GM04503 (cell line): ENCODE data around the gene GRIK2.

Experiments
- DNase-seq: peaks from one replicate; pipeline ENCODE4 v3.0.0-alpha.2; 2012; ENCODE audit warnings: low read depth

GRIK2 gene

GRCh38 chr6:101716810-101717209, 323.3 kb downstream of the GRIK2 start:
- DNase-seq: no peak

- no peak for DNase-seq
These were observed 326.0 kb downstream of the GRIK2 start for GRCh38 chr6:101719521-101719920.

- no peak for DNase-seq
These were observed 329.0 kb downstream of the GRIK2 start for GRCh38 chr6:101722471-101722870.

DNA sequence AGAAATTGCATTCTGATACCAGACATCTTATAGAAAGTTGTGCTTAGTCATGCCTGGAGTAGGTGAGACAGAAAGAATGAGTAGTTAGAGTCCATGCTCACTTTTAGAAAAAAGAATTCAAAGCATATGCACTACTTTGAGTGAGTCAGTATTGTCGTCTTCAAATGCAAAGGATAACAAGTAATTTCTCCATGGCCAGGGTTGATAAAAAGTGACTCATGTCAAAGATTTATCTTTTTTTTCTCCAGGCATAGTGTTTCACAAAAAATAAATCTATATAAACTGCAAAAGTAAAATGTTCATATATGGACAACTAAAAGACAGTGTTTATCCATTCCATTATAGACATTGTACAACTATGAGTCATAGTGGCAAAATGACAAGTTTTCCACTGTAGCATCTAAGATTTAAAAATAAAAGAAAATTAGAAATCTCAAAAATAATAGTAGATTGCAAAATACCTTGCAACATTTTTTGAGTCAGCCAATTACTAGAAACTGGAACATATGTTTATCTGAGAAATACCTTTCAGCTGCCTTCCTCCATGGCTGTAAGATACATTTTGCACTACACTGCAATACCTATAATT, 329.6 kb downstream of the GRIK2 start:
- DNase-seq: peak; percentile 79

DNA sequence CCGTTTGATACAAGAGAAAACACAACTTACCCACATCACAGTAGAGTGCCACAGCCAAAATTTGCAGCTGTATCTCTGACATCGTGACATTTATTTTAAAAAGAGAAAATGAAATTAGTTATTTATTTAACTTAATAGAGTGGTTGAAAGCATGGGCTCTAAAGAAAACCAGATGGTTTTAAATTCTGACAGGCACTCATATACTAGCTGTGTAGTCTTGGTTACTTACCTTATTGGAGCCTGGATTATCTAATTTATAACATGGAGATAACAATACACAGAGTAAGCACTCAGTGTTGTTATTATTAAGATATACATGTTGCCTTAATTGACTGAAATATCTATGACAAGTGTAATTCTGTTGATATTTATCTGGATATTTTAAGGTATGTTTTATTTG, 334.9 kb downstream of the GRIK2 start:
- DNase-seq: no peak

GRCh38 chr6:101728956-101729355, 335.4 kb downstream of the GRIK2 start:
- DNase-seq: no peak

GRCh38 chr6:101730954-101731353, 337.4 kb downstream of the GRIK2 start:
- DNase-seq: no peak

GRCh38 chr6:101733899-101734298, 340.4 kb downstream of the GRIK2 start:
- no peak for DNase-seq

GRCh38 chr6:101738481-101738880, 345.0 kb downstream of the GRIK2 start:
- no peak for DNase-seq

- no peak for DNase-seq
These were observed 347.1 kb downstream of the GRIK2 start for GRCh38 chr6:101740631-101741030.

- no peak for DNase-seq
These were observed 348.1 kb downstream of the GRIK2 start for GRCh38 chr6:101741474-101742171.

DNA sequence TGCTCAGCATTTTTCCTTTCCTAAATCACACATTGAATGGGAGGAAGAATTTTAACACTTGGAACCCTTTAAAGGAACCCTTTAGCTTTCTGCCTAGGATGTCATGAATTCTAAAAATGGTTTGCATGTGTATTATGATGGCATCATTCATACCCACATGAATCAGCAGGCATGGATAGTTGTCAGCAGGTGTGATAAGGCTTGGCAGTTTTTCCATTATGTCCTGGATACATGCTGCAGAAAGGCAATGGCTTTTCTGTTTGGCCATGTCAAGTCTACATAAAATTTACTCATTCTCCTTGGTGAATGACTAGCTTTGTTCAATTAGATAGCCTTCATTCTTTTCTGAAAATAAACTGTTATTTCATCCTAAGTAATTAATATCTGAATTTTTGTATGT, 353.7 kb downstream of the GRIK2 start:
- DNase-seq: no peak

GRCh38 chr6:101747716-101748115, 354.2 kb downstream of the GRIK2 start:
- DNase-seq: no peak

- DNase-seq: no peak
These were observed 362.4 kb downstream of the GRIK2 start for GRCh38 chr6:101755931-101756330.

DNA sequence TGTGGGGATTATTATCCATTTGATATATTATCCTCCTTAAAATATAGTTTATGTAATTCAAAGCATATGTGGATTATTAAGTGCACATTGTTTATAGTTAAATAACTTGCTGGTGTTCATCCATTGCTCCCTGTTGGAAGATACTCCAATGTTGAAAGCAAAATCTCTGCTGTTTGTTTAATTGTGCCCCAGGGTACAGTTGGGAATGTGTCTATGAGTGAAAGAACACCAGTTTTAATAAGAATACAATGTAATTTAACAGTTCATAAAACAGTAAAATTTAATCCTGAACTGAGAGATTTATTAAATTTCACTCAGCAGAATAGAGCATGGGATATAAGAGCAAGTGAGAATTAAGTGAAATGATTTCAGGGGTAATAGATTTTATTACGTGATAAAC, 364.9 kb downstream of the GRIK2 start:
- no peak for DNase-seq

- DNase-seq: peak; percentile 90
These were observed 367.5 kb downstream of the GRIK2 start for GRCh38 chr6:101760843-101761621.

DNA sequence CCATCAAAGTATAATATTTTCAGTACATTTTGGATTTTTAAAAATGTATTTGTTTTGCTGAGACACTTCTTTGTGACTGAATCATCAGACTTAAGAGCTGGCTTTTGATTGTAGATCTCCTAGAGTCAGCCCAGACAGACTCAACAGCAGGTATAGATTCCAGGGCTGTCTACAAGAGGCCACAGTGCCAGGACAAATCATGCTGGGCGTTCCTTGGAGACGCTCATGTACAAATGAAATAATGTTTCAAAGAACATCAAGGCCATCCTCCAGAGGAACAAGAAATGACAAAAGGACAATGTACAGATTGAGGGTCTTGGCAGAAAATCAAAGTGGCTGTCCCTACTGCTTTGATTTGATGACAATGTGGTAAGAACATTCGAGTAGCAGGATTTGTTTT, 369.3 kb downstream of the GRIK2 start:
- no peak for DNase-seq

DNA sequence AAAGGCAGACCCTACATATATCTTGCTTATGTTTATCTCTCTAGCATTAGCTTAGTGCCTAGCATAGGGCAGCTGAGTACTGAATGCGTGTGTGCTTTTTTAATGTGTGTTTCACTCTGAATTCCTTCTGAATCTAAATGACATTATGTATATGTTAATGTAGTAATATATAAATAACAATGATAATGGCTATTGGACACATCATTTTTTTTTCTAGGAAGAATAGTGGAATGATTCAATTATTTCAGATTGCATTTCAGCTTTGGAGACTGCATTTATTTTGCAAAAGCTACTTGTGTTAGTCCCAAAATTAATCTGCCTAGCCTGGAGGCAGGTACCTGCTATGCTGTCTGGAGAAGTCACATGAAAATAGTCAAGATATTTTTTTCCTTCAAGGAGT, 371.8 kb downstream of the GRIK2 start:
- no peak for DNase-seq

DNA sequence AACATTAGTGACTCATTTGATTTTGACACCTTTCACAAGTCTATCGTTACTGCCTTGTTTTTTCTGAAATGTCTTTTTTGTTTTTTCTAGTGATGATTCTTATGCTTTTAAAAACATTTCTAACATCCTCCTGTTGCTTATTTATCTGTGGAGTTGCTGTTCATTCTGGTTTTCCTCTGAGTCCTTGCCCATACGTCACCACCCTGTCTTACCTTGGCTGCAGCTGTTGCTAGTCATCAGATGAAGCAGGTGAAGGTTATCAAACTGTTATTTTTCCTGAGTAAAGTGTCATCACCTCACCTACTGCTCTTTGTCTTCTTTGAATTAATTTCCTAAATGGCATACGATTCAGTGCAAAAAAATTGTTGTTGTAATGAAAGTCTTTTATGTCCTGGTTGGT, 376.6 kb downstream of the GRIK2 start:
- DNase-seq: no peak

DNA sequence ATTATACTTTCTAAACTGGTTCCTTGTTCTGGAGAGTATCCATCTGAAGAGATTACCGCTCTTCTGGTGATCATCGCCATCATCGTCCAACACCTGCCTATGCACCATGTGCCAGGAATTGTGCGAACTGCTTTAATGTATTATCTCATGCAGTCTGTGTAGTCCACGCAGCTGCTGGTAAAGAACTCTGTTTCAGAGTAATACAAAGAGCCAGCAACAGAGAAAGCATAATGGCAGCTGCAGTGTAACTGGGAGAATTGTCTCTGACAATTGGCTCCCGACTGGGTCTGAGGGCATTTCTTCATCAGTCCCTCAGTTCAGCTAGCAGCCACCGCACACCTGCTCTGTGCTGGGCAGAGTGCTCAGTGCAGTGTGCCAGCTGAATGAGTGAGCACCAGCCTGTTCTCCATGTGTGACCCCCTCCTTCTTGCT, 383.4 kb downstream of the GRIK2 start:
- DNase-seq: no peak

DNA sequence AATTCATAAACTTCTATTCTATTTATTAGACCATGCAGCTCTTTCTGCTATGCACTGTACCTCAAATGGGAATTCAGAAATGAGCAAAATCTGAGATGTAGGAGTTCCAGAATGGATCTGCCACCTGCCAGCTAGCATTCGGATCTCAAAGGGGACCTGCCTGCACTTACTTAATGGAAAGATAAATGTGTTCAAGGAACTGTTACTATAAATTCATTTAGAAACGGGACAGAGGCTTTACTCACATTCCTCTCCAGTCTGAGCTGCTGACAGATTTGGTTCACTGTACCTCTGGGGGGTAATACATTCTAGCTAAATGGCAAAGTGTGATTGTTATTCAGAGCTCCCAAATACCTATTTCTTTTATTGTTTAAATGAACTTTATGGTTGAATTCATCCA, 384.1 kb downstream of the GRIK2 start:
- DNase-seq: no peak

DNA sequence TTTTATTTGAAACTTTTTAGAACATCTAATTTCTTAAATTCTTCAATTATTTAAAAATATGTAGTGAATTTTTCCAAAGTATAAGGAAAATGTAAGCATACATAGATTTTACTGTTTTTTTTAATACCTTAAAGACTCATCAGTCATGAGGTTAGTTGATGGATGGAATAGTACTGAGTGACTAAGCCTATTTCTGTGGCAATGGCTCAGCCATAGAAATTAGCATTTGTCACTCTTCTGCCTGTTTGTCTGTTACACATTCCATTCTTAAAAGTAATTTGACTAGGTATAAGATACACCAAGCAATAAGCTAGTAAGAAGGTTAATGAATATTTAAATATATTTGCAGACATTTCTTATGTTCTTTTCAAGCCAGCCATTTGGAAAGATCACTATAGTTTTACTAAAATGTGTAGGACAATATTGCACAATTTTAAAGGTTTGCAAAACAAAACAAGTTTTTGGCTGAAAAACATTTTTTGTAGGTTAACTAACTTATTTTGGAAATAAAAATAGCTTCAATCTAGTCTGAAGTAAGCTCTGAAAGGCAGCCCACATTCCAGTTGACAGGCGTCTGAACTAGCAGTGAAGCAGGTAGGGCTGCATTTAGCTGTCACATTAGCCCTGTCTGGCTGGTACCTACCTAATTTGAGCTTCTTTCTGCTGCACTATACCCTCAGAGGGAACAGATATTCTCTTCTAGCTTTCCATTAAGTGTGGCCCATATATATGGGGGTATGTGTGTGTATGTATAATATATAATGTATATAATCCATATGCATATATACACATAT, 385.7 kb downstream of the GRIK2 start:
- DNase-seq: no peak
